ENCODE data around the gene UGT2A1. TPM values are rescaled to one million over a fixed set of nuclear protein-coding genes. Genes with fewer than 3 reads are reported as not detected.

UGT2A1 gene
- total and polyA plus RNA-seq, 12 donors: not detected

DNA sequence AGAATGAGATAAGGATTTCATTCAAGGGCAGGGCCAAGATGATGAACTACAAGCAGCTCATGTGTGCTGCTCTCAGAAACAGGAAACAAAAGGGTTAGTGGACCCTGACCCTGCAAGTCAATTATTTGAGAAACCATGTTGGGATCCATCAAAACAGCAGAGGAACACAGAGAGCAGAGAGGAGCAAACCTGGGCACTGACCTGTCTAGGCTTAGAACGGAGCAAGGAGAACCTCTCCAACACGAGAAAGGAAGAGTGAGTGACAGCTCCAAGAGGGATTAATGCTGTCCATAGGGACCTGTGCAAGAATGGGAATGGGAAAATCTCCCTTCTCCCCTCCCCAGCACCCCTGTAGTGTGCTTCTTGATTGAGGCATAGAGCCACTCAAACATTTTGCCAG is 103.4 kb downstream of the UGT2A1 start:
- Histone ChIP-seq H3K27ac (no peak overlapping the region), H3K36me3 (no peaks in the 10 kb centered on the region), H3K4me3 (no peak overlapping the region), H3K4me1 (no peaks in the 10 kb centered on the region), H3K27me3 (no peaks in the 10 kb centered on the region), H3K9me3 (peaks cover 0 to 6% (median 0%) of the 10 kb centered on the region in 11 donors)
- 70 to 80% methylated on average over 2 of the region's 2 CpGs for WGBS, 2 donors
- intact Hi-C loops (cut with DNase I): no loop called here
- TF ChIP-seq CTCF (IDR thresholded peaks at IDR 0.05): no peak
- no peak for DNase-seq
- ATAC-seq: no peak

- Histone ChIP-seq H3K27ac (no peak overlapping the region), H3K4me3 (no peak overlapping the region), H3K27me3 (no peaks in the 10 kb centered on the region), H3K9me3 (no peaks in the 10 kb centered on the region), H3K4me1 (no peaks in the 10 kb centered on the region), H3K36me3 (no peaks in the 10 kb centered on the region)
- no peak for TF ChIP-seq CTCF (IDR thresholded peaks at IDR 0.05)
- no peak for ATAC-seq
- WGBS, 2 donors: 64 to 66% methylated on average over 6 of the region's 6 CpGs
- no peak for DNase-seq
- intact Hi-C loops (cut with DNase I): no loop called here
Measured at GRCh38 chr4:69546134-69546765, 106.8 kb downstream of the UGT2A1 start.

Other genes with a start within 250 kb of the UGT2A1 start
- 10 to 100 TPM; 14.8 to 52.8 (median 25.8) TPM for gene UGT2B4, start 157.3 kb downstream of the UGT2A1 start, total RNA-seq
- 1 to 10 TPM; 3.6 to 9.5 TPM for gene UGT2B4, start 157.3 kb downstream of the UGT2A1 start, polyA plus RNA-seq
- gene UGT2A2, start 13.6 kb downstream of the UGT2A1 start, total RNA-seq: not detected
- gene UGT2A2, start 13.6 kb downstream of the UGT2A1 start, polyA plus RNA-seq: not detected
- gene SULT1B1, start 107.4 kb upstream of the UGT2A1 start, total RNA-seq: 1 to 10 TPM in 2 of 10 donors, under 1 TPM in 8; 0.24 to 2.7 (median 0.44) TPM
- gene SULT1B1, start 107.4 kb upstream of the UGT2A1 start, polyA plus RNA-seq: under 1 TPM; 0.22 to 0.45 TPM
- not detected for gene SULT1E1, start 206.9 kb upstream of the UGT2A1 start, total RNA-seq
- not detected for gene SULT1E1, start 206.9 kb upstream of the UGT2A1 start, polyA plus RNA-seq